Stimulated activated effector memory CD8-positive, alpha-beta T cell treated with anti-CD3 and anti-CD28 coated beads, Interleukin-12 subunit alpha, Interleukin-12 subunit beta, amount 100 ng/mL, for 72 hours (primary cell): ENCODE data around the gene FEN1.

Experiments used
- ATAC-seq: fragments of 150-1000 bp; cut with Tn5 transposase; 2 replicates; pipeline ENCODE4 v1.10.0; 2021
- DNase-seq, 2 donors: peaks; one replicate each; pipeline ENCODE4 v3.0.0; 2021 to 2022; ENCODE audit warnings: low spot score in 2 of 2
- H3K27ac Mint-ChIP-seq: one replicate; pipeline ENCODE4 v1.8.0; 2022; ENCODE audit warnings: mild to moderate bottlenecking, mixed read lengths
- H3K36me3 Mint-ChIP-seq: one replicate; pipeline ENCODE4 v1.8.0; 2022; ENCODE audit warnings: mild to moderate bottlenecking, mixed read lengths
- H3K4me1 Mint-ChIP-seq: one replicate; pipeline ENCODE4 v1.8.0; 2022; ENCODE audit warnings: mixed read lengths
- H3K4me3 Mint-ChIP-seq: one replicate; pipeline ENCODE4 v1.8.0; 2022; ENCODE audit warnings: mild to moderate bottlenecking, mixed read lengths
- H3K9me3 Mint-ChIP-seq: one replicate; pipeline ENCODE4 v1.8.0; 2022; ENCODE audit warnings: mixed read lengths

The FEN1 gene

GRCh38 chr11:61830237-61831105 lies 37.8 kb downstream of the FEN1 start:
- no peak for DNase-seq
- H3K4me1 Mint-ChIP-seq: peaks cover 71% of the 10 kb centered on the region
- peaks cover 27% of the 10 kb centered on the region for H3K36me3 Mint-ChIP-seq
- no peaks in the 10 kb centered on the region for H3K9me3 Mint-ChIP-seq
- H3K27ac Mint-ChIP-seq: peak overlapping the region; percentile 96
- ATAC-seq: no peak
- H3K4me3 Mint-ChIP-seq: peak overlapping the region; percentile 86

- DNase-seq: no peak
Observed at GRCh38 chr11:61832207-61832606, 39.5 kb downstream of the FEN1 start.

GRCh38 chr11:61832754-61833153 lies 40.0 kb downstream of the FEN1 start:
- peaks cover 64% of the 10 kb centered on the region for H3K4me1 Mint-ChIP-seq
- DNase-seq (no peak), ATAC-seq (no peak)
- peak overlapping the region; percentile 67 for H3K4me3 Mint-ChIP-seq
- H3K27ac Mint-ChIP-seq: peak overlapping the region; percentile 96
- H3K36me3 Mint-ChIP-seq: peaks cover 21% of the 10 kb centered on the region
- no peaks in the 10 kb centered on the region for H3K9me3 Mint-ChIP-seq

More at GRCh38 chr11:61832207-61832606, 39.5 kb downstream of the FEN1 start:
- Mint-ChIP-seq H3K4me3 (no peak overlapping the region), H3K4me1 (peaks cover 66% of the 10 kb centered on the region), H3K36me3 (peaks cover 22% of the 10 kb centered on the region), H3K27ac (peak overlapping the region; percentile 96), H3K9me3 (no peaks in the 10 kb centered on the region)
- no peak for ATAC-seq

GRCh38 chr11:61833471-61833870 lies 40.8 kb downstream of the FEN1 start:
- H3K4me3 Mint-ChIP-seq: peak overlapping the region; percentile 67
- peaks cover 20% of the 10 kb centered on the region for H3K36me3 Mint-ChIP-seq
- peaks cover 64% of the 10 kb centered on the region for H3K4me1 Mint-ChIP-seq
- no peak for ATAC-seq
- peak overlapping the region; percentile 96 for H3K27ac Mint-ChIP-seq
- no peaks in the 10 kb centered on the region for H3K9me3 Mint-ChIP-seq
- no peak for DNase-seq

- Mint-ChIP-seq H3K4me1 (peaks cover 68% of the 10 kb centered on the region), H3K36me3 (peaks cover 25% of the 10 kb centered on the region), H3K9me3 (no peaks in the 10 kb centered on the region), H3K4me3 (peak overlapping the region; percentile 67), H3K27ac (peak overlapping the region; percentile 96)
- ATAC-seq (no peak), DNase-seq (no peak)
Observed at GRCh38 chr11:61833926-61834277, 41.2 kb downstream of the FEN1 start.

- Mint-ChIP-seq H3K27ac (peak overlapping the region; percentile 96), H3K36me3 (peaks cover 30% of the 10 kb centered on the region), H3K4me1 (peaks cover 70% of the 10 kb centered on the region), H3K9me3 (no peaks in the 10 kb centered on the region), H3K4me3 (peak overlapping the region; percentile 67)
- ATAC-seq (peak; percentile 97), DNase-seq (peak; percentile 45 to 77)
Observed at GRCh38 chr11:61834278-61835048, 41.8 kb downstream of the FEN1 start.

GRCh38 chr11:61836193-61836592 lies 43.5 kb downstream of the FEN1 start:
- H3K36me3 Mint-ChIP-seq: peaks cover 39% of the 10 kb centered on the region
- H3K27ac Mint-ChIP-seq: peak overlapping the region; percentile 96

GRCh38 chr11:61837411-61838005 lies 44.8 kb downstream of the FEN1 start:
- Mint-ChIP-seq H3K4me3 (no peak overlapping the region), H3K27ac (peak overlapping the region; percentile 45)

More at GRCh38 chr11:61836193-61836592, 43.5 kb downstream of the FEN1 start:
- Mint-ChIP-seq H3K4me3 (no peak overlapping the region), H3K4me1 (peaks cover 61% of the 10 kb centered on the region), H3K9me3 (no peaks in the 10 kb centered on the region)
- ATAC-seq (no peak), DNase-seq (no peak)

GRCh38 chr11:61838501-61838900 lies 45.8 kb downstream of the FEN1 start:
- Mint-ChIP-seq H3K9me3 (no peaks in the 10 kb centered on the region), H3K4me1 (peaks cover 38% of the 10 kb centered on the region), H3K27ac (peak overlapping the region; percentile 86), H3K36me3 (peaks cover 61% of the 10 kb centered on the region), H3K4me3 (no peak overlapping the region)
- ATAC-seq (no peak), DNase-seq (no peak)

More at GRCh38 chr11:61837411-61838005, 44.8 kb downstream of the FEN1 start:
- H3K9me3 Mint-ChIP-seq: no peaks in the 10 kb centered on the region
- ATAC-seq: no peak
- H3K36me3 Mint-ChIP-seq: peaks cover 52% of the 10 kb centered on the region
- DNase-seq: no peak
- peaks cover 48% of the 10 kb centered on the region for H3K4me1 Mint-ChIP-seq

- no peaks in the 10 kb centered on the region for H3K9me3 Mint-ChIP-seq
- ATAC-seq (no peak), DNase-seq (no peak)
- peak overlapping the region; percentile 86 for H3K27ac Mint-ChIP-seq
- H3K4me1 Mint-ChIP-seq: peaks cover 34% of the 10 kb centered on the region
- H3K4me3 Mint-ChIP-seq: no peak overlapping the region
- peaks cover 65% of the 10 kb centered on the region for H3K36me3 Mint-ChIP-seq
Observed at GRCh38 chr11:61838921-61839320, 46.2 kb downstream of the FEN1 start.

- H3K9me3 Mint-ChIP-seq: no peaks in the 10 kb centered on the region
- H3K4me3 Mint-ChIP-seq: no peak overlapping the region
- no peak for ATAC-seq
- no peak overlapping the region for H3K27ac Mint-ChIP-seq
- H3K4me1 Mint-ChIP-seq: peaks cover 25% of the 10 kb centered on the region
- peaks cover 72% of the 10 kb centered on the region for H3K36me3 Mint-ChIP-seq
- DNase-seq: no peak
Observed at GRCh38 chr11:61839742-61840141, 47.0 kb downstream of the FEN1 start.

- no peaks in the 10 kb centered on the region for H3K9me3 Mint-ChIP-seq
- DNase-seq: no peak
- peaks cover 19% of the 10 kb centered on the region for H3K4me1 Mint-ChIP-seq
- H3K36me3 Mint-ChIP-seq: peaks cover 73% of the 10 kb centered on the region
- no peak for ATAC-seq
- H3K27ac Mint-ChIP-seq: no peak overlapping the region
- no peak overlapping the region for H3K4me3 Mint-ChIP-seq
Observed at GRCh38 chr11:61840371-61840770, 47.7 kb downstream of the FEN1 start.

- Mint-ChIP-seq H3K9me3 (no peaks in the 10 kb centered on the region), H3K4me3 (no peak overlapping the region), H3K36me3 (peaks cover 88% of the 10 kb centered on the region), H3K4me1 (peaks cover 20% of the 10 kb centered on the region), H3K27ac (no peak overlapping the region)
- DNase-seq (no peak), ATAC-seq (no peak)
Observed at GRCh38 chr11:61841636-61842527, 49.2 kb downstream of the FEN1 start.

GRCh38 chr11:61842528-61842820 lies 49.8 kb downstream of the FEN1 start:
- peaks cover 94% of the 10 kb centered on the region for H3K36me3 Mint-ChIP-seq
- H3K4me1 Mint-ChIP-seq: peaks cover 20% of the 10 kb centered on the region
- H3K9me3 Mint-ChIP-seq: no peaks in the 10 kb centered on the region
- H3K4me3 Mint-ChIP-seq: no peak overlapping the region
- H3K27ac Mint-ChIP-seq: no peak overlapping the region
- DNase-seq (no peak), ATAC-seq (no peak)
